Measurements from ENCODE around the gene IGSF21. TPM values are rescaled to one million over a fixed set of nuclear protein-coding genes. Genes with fewer than 3 reads are reported as not detected.

The IGSF21 gene
- total RNA-seq, 2 experiments from 2014 or later = not detected

- Mint-ChIP-seq H3K9me3 (no peaks in the 10 kb centered on the region), H3K27ac (no peak overlapping the region), H3K4me3 (no peak overlapping the region), H3K27me3 (no peaks in the 10 kb centered on the region), H3K36me3 (ENCODE audit: low read depth) (no peaks in the 10 kb centered on the region), H3K4me1 (no peaks in the 10 kb centered on the region)
- ChIA-PET CTCF (interaction anchor here (1.0 kb wide), 1 partner anchor 180 kb away, joined by 3 read pairs; no protein-coding TSS in a partner anchor), POLR2A (no interaction called here)
- DNase-seq = no peak
Measured at GRCh38 chr1:18401921-18402320, 294.3 kb downstream of the IGSF21 start.

- no peak for DNase-seq
- Mint-ChIP-seq H3K27me3 (no peaks in the 10 kb centered on the region), H3K27ac (no peak overlapping the region), H3K4me1 (no peaks in the 10 kb centered on the region), H3K4me3 (no peak overlapping the region), H3K9me3 (no peaks in the 10 kb centered on the region), H3K36me3 (ENCODE audit: low read depth) (no peaks in the 10 kb centered on the region)
- POLR2A ChIA-PET = no interaction called here
- CTCF ChIA-PET = no interaction called here
Measured at GRCh38 chr1:18404460-18404859, 296.9 kb downstream of the IGSF21 start.

GRCh38 chr1:18407166-18408045 lies 299.8 kb downstream of the IGSF21 start:
- H3K9me3 Mint-ChIP-seq = peaks cover 7% of the 10 kb centered on the region
- ChIA-PET CTCF (no interaction called here), POLR2A (no interaction called here)
- H3K4me3 Mint-ChIP-seq = no peak overlapping the region
- no peak overlapping the region for H3K27ac Mint-ChIP-seq
- H3K27me3 Mint-ChIP-seq = no peaks in the 10 kb centered on the region
- no peak for DNase-seq
- H3K36me3 Mint-ChIP-seq (ENCODE audit: low read depth) = no peaks in the 10 kb centered on the region
- no peaks in the 10 kb centered on the region for H3K4me1 Mint-ChIP-seq

GRCh38 chr1:18408656-18409370 lies 301.2 kb downstream of the IGSF21 start:
- peaks cover 12% of the 10 kb centered on the region for H3K9me3 Mint-ChIP-seq
- DNase-seq = no peak
- H3K4me1 Mint-ChIP-seq = no peaks in the 10 kb centered on the region
- H3K4me3 Mint-ChIP-seq = no peak overlapping the region
- ChIA-PET POLR2A (no interaction called here), CTCF (no interaction called here)
- H3K27ac Mint-ChIP-seq = no peak overlapping the region
- no peaks in the 10 kb centered on the region for H3K36me3 Mint-ChIP-seq (ENCODE audit: low read depth)
- H3K27me3 Mint-ChIP-seq = no peaks in the 10 kb centered on the region

- H3K27ac Mint-ChIP-seq = no peak overlapping the region
- no peaks in the 10 kb centered on the region for H3K36me3 Mint-ChIP-seq (ENCODE audit: low read depth)
- peaks cover 12% of the 10 kb centered on the region for H3K9me3 Mint-ChIP-seq
- H3K27me3 Mint-ChIP-seq = no peaks in the 10 kb centered on the region
- CTCF ChIA-PET = no interaction called here
- no peaks in the 10 kb centered on the region for H3K4me1 Mint-ChIP-seq
- DNase-seq = no peak
- POLR2A ChIA-PET = no interaction called here
- no peak overlapping the region for H3K4me3 Mint-ChIP-seq
Measured at GRCh38 chr1:18409609-18410237, 302.1 kb downstream of the IGSF21 start.

GRCh38 chr1:18410407-18410806 lies 302.8 kb downstream of the IGSF21 start:
- H3K36me3 Mint-ChIP-seq (ENCODE audit: low read depth) = no peaks in the 10 kb centered on the region
- peaks cover 12% of the 10 kb centered on the region for H3K9me3 Mint-ChIP-seq
- no peaks in the 10 kb centered on the region for H3K27me3 Mint-ChIP-seq
- ChIA-PET CTCF (no interaction called here), POLR2A (no interaction called here)
- DNase-seq = no peak
- no peak overlapping the region for H3K27ac Mint-ChIP-seq
- H3K4me3 Mint-ChIP-seq = no peak overlapping the region
- no peaks in the 10 kb centered on the region for H3K4me1 Mint-ChIP-seq

- peaks cover 12% of the 10 kb centered on the region for H3K9me3 Mint-ChIP-seq
- CTCF ChIA-PET = no interaction called here
- H3K36me3 Mint-ChIP-seq (ENCODE audit: low read depth) = no peaks in the 10 kb centered on the region
- H3K27ac Mint-ChIP-seq = no peak overlapping the region
- H3K27me3 Mint-ChIP-seq = no peaks in the 10 kb centered on the region
- H3K4me1 Mint-ChIP-seq = no peaks in the 10 kb centered on the region
- no peak for DNase-seq
- POLR2A ChIA-PET = no interaction called here
- H3K4me3 Mint-ChIP-seq = no peak overlapping the region
Measured at GRCh38 chr1:18411321-18411720, 303.7 kb downstream of the IGSF21 start.

- H3K27me3 Mint-ChIP-seq = no peaks in the 10 kb centered on the region
- ChIA-PET POLR2A (no interaction called here), CTCF (no interaction called here)
- no peak for DNase-seq
- no peak overlapping the region for H3K27ac Mint-ChIP-seq
- no peaks in the 10 kb centered on the region for H3K36me3 Mint-ChIP-seq (ENCODE audit: low read depth)
- no peak overlapping the region for H3K4me3 Mint-ChIP-seq
- H3K4me1 Mint-ChIP-seq = no peaks in the 10 kb centered on the region
- H3K9me3 Mint-ChIP-seq = peaks cover 12% of the 10 kb centered on the region
Measured at GRCh38 chr1:18411820-18412641, 304.4 kb downstream of the IGSF21 start.

GRCh38 chr1:18412882-18413353 lies 305.3 kb downstream of the IGSF21 start:
- Mint-ChIP-seq H3K27ac (no peak overlapping the region), H3K4me1 (no peaks in the 10 kb centered on the region), H3K4me3 (no peak overlapping the region), H3K36me3 (ENCODE audit: low read depth) (no peaks in the 10 kb centered on the region), H3K9me3 (peaks cover 12% of the 10 kb centered on the region), H3K27me3 (peaks cover 3% of the 10 kb centered on the region)
- DNase-seq = no peak
- ChIA-PET POLR2A (no interaction called here), CTCF (no interaction called here)

GRCh38 chr1:18413541-18414305 lies 306.1 kb downstream of the IGSF21 start:
- H3K27ac Mint-ChIP-seq = no peak overlapping the region
- ChIA-PET CTCF (no interaction called here), POLR2A (no interaction called here)
- H3K27me3 Mint-ChIP-seq = peaks cover 6% of the 10 kb centered on the region
- H3K4me3 Mint-ChIP-seq = no peak overlapping the region
- no peaks in the 10 kb centered on the region for H3K4me1 Mint-ChIP-seq
- no peaks in the 10 kb centered on the region for H3K36me3 Mint-ChIP-seq (ENCODE audit: low read depth)
- no peak for DNase-seq
- H3K9me3 Mint-ChIP-seq = peaks cover 12% of the 10 kb centered on the region

GRCh38 chr1:18414321-18414720 lies 306.7 kb downstream of the IGSF21 start:
- peaks cover 12% of the 10 kb centered on the region for H3K9me3 Mint-ChIP-seq
- no peak overlapping the region for H3K4me3 Mint-ChIP-seq
- no peaks in the 10 kb centered on the region for H3K4me1 Mint-ChIP-seq
- no peaks in the 10 kb centered on the region for H3K36me3 Mint-ChIP-seq (ENCODE audit: low read depth)
- CTCF ChIA-PET = no interaction called here
- H3K27me3 Mint-ChIP-seq = peaks cover 6% of the 10 kb centered on the region
- POLR2A ChIA-PET = no interaction called here
- no peak overlapping the region for H3K27ac Mint-ChIP-seq
- no peak for DNase-seq

- no peak for DNase-seq
- no peaks in the 10 kb centered on the region for H3K4me1 Mint-ChIP-seq
- CTCF ChIA-PET = no interaction called here
- H3K27me3 Mint-ChIP-seq = peaks cover 6% of the 10 kb centered on the region
- H3K36me3 Mint-ChIP-seq (ENCODE audit: low read depth) = no peaks in the 10 kb centered on the region
- POLR2A ChIA-PET = no interaction called here
- H3K4me3 Mint-ChIP-seq = no peak overlapping the region
- peaks cover 12% of the 10 kb centered on the region for H3K9me3 Mint-ChIP-seq
- no peak overlapping the region for H3K27ac Mint-ChIP-seq
Measured at GRCh38 chr1:18414872-18415447, 307.4 kb downstream of the IGSF21 start.
